Stimulated activated CD8-positive, alpha-beta memory T cell treated with anti-CD3 and anti-CD28 coated beads, Interleukin-12 subunit alpha, Interleukin-12 subunit beta, amount 100 ng/mL, for 24 hours (primary cell): Measurements from ENCODE around the gene CCDC57.
"Not testable (repeated sequence)": the region's sequence is repeated elsewhere in the genome, so short reads cannot be mapped to it uniquely, and the experiment has no call there.

Experiments
- DNase-seq: peaks from one replicate; pipeline ENCODE4 v3.0.0-alpha.2; 2020; ENCODE audit errors: extremely low read depth

CCDC57 gene

DNA sequence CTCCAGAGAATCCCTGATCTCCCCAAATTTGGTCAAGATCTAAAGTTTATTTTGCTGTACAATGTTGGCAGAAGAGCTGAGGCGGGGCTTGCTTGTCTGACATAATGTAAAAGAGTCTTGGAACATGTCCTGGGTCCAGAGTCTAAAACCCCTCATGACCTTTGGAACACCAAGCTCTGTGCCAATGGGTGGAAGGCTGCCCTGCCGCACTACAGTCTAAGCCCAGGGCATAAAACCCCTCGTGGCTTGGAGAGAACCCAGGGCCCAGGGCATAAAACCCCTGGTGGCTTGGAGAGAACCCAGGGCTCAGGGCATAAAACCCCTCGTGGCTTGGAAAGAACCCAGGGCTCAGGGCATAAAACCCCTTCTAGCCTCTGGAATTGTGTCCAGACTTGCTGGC, 36.7 kb downstream of the CCDC57 start:
- DNase-seq = no peak

- DNase-seq = no peak
These were observed 37.4 kb downstream of the CCDC57 start for GRCh38 chr17:82175201-82175600.

- DNase-seq = not testable (repeated sequence)
These were observed 38.4 kb downstream of the CCDC57 start for GRCh38 chr17:82174042-82174857.

- no peak for DNase-seq
These were observed 39.1 kb downstream of the CCDC57 start for GRCh38 chr17:82173351-82174041.

GRCh38 chr17:82172486-82173160, 40.0 kb downstream of the CCDC57 start:
- DNase-seq = no peak

GRCh38 chr17:82171750-82172375, 40.8 kb downstream of the CCDC57 start:
- DNase-seq = no peak

GRCh38 chr17:82170412-82170961, 42.2 kb downstream of the CCDC57 start:
- DNase-seq = no peak

DNA sequence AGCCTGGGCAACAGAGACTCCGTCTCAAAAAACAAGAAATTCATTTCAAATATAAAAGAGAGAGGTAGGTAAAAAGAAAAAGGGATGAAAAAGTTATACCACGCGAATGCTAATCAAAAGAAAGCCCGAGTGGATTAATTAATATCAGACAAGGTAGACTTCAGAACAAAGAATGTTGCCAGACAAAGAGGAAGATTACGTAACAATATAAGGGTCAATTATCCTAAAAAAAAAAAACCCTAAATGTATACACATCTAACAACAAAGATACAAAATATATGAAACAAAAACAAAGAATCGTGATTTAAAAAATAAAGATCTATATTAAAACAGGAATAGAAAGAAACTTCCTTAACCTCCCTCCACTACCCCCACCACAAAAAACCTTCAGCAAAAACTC, 44.1 kb downstream of the CCDC57 start:
- no peak for DNase-seq

GRCh38 chr17:82167028-82167427, 45.6 kb downstream of the CCDC57 start:
- DNase-seq = no peak

- DNase-seq = no peak
These were observed 47.8 kb downstream of the CCDC57 start for GRCh38 chr17:82164853-82165252.

- no peak for DNase-seq
These were observed 51.4 kb downstream of the CCDC57 start for GRCh38 chr17:82161216-82161615.

DNA sequence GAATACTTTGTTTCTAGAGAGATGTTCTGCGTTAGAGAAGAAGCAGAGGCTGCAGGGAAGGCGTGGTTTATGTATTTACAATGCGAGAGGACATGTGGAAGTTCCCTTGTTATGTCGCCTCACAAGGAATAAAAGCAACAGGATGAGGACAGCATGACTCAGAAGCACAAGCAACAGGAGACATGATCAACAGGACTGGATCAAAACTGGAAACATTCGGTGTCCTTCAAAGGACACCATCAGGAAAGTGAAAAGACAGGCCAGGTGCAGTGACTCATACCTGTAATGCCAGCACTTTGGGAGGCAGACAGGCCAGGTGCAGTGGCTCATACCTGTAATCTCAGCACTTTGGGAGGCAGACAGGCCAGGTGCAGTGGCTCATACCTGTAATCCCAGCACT, 52.6 kb downstream of the CCDC57 start:
- no peak for DNase-seq

- no peak for DNase-seq
These were observed 53.8 kb downstream of the CCDC57 start for GRCh38 chr17:82158825-82159224.

GRCh38 chr17:82157046-82158035, 55.3 kb downstream of the CCDC57 start:
- DNase-seq = no peak

- DNase-seq = no peak
These were observed 56.2 kb downstream of the CCDC57 start for GRCh38 chr17:82156284-82156925.

- no peak for DNase-seq
These were observed 57.0 kb downstream of the CCDC57 start for GRCh38 chr17:82155606-82156005.

- DNase-seq = no peak
These were observed 57.7 kb downstream of the CCDC57 start for GRCh38 chr17:82154881-82155331.

DNA sequence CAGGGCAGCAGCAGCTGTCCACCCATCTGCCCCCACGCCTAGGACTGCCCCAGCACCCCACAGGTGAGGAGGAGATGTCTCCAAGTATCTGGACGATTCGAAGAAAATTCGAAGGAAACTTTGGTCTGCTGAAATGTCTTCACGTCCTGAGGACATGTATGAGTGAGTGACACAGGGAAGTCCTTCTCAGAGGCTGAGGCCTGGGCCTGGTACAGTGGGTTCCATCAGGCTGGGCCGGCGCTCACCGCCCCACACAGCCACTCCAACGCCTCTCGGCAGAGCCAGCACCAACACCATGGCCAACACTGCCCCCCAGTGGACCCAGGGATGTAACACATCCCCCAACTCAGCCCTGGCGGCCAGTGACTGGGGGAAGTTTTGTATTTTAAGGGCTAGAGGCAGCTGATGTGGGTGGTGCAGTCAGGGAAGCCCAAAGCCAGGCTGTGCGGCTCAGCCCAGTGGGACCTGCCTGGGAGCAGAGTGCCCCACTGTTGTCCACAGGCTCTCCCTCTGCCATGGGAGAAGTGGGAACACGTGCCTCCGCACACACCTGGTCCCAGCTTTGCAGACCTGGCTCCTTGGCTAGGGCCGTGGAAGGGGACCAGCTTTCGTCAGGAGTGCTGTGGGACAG, 58.8 kb downstream of the CCDC57 start:
- peak; percentile 44 for DNase-seq

- DNase-seq = no peak
These were observed 59.3 kb downstream of the CCDC57 start for GRCh38 chr17:82153295-82153691.
